HL-60/S4 treated with retinoic acid at 250 ng/mL for 4 days and 3 days (cell line): ENCODE results near the gene SERINC1.
"Not testable (repeated sequence)": the region's sequence is repeated elsewhere in the genome, so short reads cannot be mapped to it uniquely, and the experiment has no call there.

ENCODE experiments used
- in situ Hi-C: fragments of 300-500 bp; cut with MboI; formaldehyde crosslinking; loops from 2 replicates; pipeline ENCODE4 v1.7.0; 2022; ENCODE audit warnings: low sequenced_read_pairs

SERINC1 gene

GRCh38 chr6:122471107-122472021 lies at the start of gene SERINC1:
SERINC1 (minus strand) TSS chr6:122471807; CDS start chr6:122471737, 70 bp downstream.
- in situ Hi-C loops = no loop called here

GRCh38 chr6:122511193-122511924 lies 39.8 kb upstream of the SERINC1 start:
- in situ Hi-C loops = no loop called here

DNA sequence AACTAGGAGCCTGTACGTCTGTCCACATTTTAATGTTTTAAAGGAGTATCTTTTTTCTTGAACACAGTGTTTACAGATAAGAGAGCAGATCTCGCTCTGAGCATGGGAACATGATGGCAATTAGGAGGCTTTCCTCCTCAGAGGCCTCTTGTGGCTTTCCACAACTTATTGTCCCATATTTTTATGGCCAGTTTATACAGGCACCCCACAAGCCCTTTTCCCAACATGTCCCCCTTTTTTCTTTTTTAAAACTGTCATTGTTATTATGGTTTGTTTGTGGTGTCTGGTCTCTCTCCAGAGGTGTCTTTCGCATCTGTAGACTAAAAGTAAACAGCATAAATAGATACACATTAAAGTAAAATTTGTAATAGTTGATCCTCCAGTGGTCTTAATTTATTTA lies 33.6 kb upstream of the SERINC1 start:
- in situ Hi-C loops = not testable (repeated sequence)

GRCh38 chr6:122501475-122501874 lies 29.9 kb upstream of the SERINC1 start:
- in situ Hi-C loops = no loop called here

GRCh38 chr6:122495612-122496011 lies 24.0 kb upstream of the SERINC1 start:
- in situ Hi-C loops = loop anchor here (25.0 kb wide), 1 partner anchor 342 kb away; no protein-coding TSS in a partner anchor

DNA sequence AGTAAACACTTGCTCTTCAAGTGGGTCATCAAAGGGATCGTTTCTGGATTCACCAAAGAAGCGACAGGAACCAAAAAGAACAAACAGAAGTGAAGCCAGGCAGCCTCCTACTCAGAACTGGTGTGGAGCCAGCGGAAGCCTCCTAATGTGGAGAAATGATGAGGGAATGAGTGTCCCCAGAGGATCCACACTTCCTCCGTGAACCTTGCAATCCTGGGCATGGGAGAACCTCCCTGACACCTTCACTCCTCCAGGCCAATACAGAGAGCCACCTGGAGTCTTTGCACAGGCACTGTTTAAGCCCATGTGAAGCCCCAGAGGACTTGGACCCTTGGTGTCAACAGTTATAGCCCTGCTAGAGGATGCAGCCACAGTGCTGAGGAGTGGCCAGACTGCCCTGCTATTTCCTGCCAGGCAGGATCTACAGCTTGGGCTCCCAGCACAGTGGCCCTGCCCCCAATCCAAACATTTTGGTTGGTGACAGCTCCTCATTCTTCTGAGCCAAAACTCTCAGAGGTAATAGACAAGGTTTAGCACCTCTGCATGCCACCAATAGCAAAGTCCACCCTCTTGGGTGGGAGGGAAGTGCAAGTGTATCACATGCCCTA lies 23.2 kb upstream of the SERINC1 start:
- in situ Hi-C loops = loop anchor here (25.0 kb wide), 1 partner anchor 343 kb away; no protein-coding TSS in a partner anchor

DNA sequence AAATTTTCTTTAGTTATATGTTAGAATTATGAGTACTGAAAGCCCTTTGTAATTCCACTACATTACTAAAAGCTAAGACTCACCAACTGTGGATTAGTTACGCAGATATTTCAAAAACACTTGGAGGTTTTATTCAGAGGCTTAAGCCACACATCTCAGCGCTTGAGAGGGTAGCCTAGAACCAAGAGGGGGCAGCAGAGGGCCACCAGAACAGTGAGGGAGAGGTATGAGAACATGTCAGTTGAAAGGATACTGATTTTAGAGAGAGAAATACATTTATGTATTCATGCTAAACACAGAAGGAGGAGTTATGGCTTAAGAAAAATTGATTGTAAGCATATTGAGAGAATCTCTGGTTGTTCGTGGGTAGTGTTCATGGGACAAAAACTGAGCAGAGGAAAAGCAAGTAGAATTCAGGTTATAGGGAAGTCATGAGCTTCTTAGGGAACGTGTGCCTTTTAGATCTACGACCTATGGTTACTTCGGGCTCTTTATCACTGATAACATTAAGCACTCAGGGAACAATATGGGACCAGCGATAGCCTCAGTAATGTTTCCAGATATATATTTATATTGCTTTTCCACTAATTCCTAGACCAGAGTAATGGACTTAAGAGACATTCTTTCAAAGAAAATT lies 20.4 kb upstream of the SERINC1 start:
- in situ Hi-C loops = loop anchor here (25.0 kb wide), 1 partner anchor 345 kb away; no protein-coding TSS in a partner anchor

- in situ Hi-C loops = loop anchor here (25.0 kb wide), 1 partner anchor 347 kb away; no protein-coding TSS in a partner anchor
These were observed 19.0 kb upstream of the SERINC1 start for GRCh38 chr6:122490607-122491006.

DNA sequence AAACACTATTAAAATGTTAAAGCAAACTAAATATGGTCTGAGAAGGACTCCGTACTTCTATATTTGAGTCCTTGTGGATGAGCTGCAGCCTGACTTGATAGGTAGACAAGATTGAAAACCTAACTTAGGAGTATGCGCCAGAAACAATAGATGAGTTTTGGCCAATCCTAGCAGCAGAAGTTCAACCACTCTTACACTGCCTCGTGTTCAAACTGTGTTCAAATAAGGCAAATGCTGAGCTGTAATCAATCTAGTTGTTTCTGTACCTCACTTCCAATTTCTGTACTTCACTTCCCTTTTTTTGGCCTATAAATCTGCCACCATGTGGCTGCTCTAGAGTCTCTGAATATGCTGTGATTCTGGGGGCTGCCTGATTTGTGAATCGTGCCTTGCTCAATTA lies 13.2 kb upstream of the SERINC1 start:
- in situ Hi-C loops = loop anchor here (25.0 kb wide), 1 partner anchor 353 kb away; no protein-coding TSS in a partner anchor

DNA sequence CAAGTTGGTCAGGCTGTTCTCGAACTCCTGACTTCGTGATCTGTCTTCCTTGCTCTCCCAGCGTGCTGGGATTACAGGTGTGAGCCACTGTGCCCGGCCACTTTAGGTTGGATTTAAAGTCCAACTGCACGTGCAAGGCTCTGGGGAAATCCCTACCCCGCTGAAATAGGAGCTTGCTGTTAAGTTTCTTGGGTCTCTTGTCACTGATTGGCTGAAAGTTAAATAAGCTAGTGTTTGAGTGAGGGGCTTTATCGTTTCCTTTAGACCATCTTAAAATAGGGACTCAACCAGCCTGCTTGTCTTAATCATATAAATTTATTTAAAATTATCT lies 11.1 kb upstream of the SERINC1 start:
- in situ Hi-C loops = loop anchor here (25.0 kb wide), 1 partner anchor 355 kb away; no protein-coding TSS in a partner anchor

DNA sequence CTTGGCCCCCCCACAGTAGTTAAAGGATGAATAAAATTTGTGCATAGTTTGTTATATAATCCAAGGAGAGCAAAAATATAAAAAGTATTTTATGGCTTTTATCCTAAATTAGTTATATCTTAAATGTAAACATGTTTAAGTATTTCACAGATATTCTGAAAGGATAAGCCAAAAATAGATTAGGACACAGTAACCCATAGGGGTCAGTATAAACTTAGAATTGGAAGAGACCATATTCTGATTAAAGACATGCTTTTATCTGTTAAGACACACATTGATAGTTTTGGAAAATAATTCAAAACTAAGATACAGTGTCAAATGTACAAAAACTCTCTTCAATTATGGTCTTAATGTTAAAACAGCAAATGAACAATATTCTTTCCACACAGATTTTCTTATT lies 4.5 kb upstream of the SERINC1 start:
- in situ Hi-C loops = loop anchor here (25.0 kb wide), 1 partner anchor 361 kb away; no protein-coding TSS in a partner anchor

DNA sequence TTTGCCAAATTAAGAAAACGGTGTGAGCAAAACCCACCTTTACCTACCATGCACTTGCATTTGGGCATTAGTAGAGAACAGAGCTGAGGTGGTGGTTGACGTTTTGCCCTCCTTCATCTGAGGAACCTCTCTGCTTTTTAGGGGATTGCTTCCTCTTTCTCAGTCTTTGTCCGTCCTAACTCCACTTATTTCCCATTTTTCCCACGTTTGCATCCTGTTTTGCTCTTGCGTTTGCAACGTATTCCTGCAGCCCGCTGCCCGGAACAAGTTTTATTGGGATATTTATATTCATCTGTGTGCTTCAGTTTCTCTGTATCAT lies 374 bp upstream of the SERINC1 start:
- in situ Hi-C loops = no loop called here

DNA sequence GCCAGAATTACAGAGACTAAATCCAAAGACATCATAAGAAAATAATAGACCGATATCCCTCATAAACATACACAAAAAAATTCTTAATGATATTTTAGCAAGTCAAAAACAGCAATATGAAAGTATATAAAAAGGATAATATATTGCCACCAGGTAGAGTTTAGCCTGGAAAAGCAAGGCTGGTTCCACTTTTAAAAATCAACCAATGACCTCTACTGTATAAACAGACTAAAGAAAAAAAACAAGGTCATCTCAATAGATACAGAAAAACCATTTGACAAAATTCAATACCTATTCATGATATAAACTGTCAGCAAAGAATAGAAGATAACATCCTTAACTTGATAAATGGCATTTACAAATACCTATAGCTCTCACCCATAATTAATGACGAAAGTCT lies 9.7 kb downstream of the SERINC1 start:
- in situ Hi-C loops = no loop called here

DNA sequence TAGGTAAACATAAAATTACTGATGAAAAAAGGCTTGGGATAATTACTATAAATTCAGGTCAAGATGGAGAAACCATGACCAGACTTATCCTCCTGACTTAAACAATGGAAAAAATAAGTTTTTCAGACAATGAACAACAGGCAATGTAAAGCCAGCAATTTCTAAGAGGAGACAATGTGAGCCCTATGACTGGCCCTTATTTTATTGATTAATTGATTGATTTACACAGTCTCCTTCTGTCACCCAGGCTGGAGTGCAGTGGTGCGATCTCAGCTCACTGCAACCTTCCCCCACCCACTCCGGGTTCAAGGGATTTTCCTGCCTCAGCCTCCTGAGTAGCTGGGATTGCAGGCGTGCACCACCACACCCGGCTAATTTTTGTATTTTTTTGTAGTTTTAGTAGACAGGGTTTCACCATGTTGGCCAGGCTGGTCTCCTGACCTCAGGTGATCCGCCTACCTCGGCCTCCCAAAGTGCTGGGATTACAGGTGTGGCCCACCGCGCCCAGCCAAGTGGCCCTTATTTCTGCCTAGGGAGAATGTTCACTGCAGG lies 11.7 kb downstream of the SERINC1 start:
- in situ Hi-C loops = not testable (repeated sequence)

DNA sequence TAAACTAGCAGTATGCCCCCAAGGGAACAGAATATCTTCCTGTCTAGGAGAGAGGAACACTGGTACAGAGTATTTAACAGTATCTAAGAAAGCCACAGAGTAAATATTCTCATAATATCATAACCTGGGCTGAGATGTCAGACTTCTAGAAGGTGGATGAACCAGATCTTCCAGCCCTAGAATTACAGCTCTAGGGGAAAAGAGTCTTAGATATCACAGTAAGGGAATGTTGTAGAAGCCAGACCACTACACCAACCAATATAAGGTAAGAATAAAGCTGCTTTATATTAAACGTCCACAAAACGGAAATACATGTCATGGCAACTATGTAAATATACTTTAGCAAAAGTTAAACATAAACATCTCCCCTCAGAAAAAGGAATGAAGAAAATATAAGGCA lies 12.4 kb downstream of the SERINC1 start:
- in situ Hi-C loops = no loop called here

- in situ Hi-C loops = no loop called here
These were observed 13.5 kb downstream of the SERINC1 start for GRCh38 chr6:122458087-122458486.

DNA sequence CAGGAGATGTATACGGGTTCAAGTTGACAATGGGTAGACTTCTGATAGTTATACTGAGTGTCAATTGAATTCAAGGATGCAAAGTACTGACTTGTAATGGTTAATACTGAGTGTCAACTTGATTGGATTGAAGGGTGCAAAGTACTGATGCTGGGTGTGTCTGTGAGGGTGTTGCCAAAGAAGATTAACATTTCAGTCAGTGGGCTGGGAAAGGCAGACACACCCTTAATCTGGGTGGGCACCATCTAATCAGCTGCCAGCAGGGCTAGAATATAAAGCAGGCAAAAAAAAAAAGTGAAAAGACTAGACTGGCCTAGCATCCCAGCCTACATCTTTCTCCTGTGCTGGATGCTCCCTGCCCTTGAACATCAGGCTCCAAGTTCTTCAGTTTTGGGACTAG lies 16.5 kb downstream of the SERINC1 start:
- in situ Hi-C loops = not testable (repeated sequence)

- in situ Hi-C loops = no loop called here
These were observed 16.9 kb downstream of the SERINC1 start for GRCh38 chr6:122454673-122455072.

DNA sequence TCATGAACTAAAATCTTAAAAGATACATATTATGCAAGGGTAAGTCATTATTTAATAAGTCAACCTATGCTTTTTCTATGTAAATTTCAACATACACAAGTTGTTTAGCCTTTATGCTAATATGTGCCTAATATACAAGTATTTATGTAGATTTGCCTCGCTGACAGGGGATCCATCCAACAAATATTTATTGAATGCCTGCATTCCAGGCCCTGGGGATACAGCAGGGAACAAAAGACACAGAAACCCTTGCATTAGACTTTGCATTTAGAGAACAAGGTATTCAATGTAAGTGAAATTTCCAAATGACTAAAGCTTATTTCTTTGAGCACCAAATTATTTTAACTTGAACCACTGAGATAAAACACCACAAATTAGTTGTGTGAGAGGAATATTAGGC lies 19.1 kb downstream of the SERINC1 start:
- in situ Hi-C loops = no loop called here

- in situ Hi-C loops = no loop called here
These were observed 22.5 kb downstream of the SERINC1 start for GRCh38 chr6:122449069-122449468.

- in situ Hi-C loops = no loop called here
These were observed 26.3 kb downstream of the SERINC1 start for GRCh38 chr6:122445274-122445673.
